ENCODE results near the gene CAB39L. TPM values are rescaled to one million over a fixed set of nuclear protein-coding genes. Genes with fewer than 3 reads are reported as not detected.

Gene CAB39L
- total RNA-seq, 1 experiment from 2014 or later, result 6.2 TPM

DNA sequence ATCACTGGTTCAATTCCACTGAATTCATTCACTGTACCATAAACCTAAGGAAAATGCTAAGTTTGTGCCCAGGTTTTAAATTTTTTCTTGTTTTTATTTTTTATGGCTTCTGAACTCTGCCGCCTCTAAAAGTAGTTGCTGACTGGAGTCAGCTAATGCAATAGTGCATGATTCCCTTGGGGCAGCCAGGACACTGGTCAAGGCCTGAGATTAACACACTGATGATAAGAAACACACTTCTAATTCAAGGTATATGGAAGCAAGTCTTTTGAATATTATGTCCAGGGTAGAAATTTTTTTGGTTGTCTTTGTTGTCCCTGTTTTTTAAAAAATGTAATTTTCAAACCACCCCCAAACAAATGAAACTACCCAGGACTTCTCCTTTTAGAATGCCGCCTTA is 123.9 kb downstream of the CAB39L start:
- CTCF ChIA-PET, result no interaction called here
- POLR2A ChIA-PET, result no interaction called here
- BruUV-seq (replicated peaks), result no TSS peak
- Mint-ChIP-seq H3K4me1 (ENCODE audit: insufficient read depth, unreplicated experiment) (no peaks in the 10 kb centered on the region), H3K36me3 (ENCODE audit: insufficient read depth, unreplicated experiment) (no peaks in the 10 kb centered on the region), H3K9me3 (ENCODE audit: unreplicated experiment) (no peaks in the 10 kb centered on the region), H3K27ac (ENCODE audit: low read depth, unreplicated experiment) (no peak overlapping the region), H3K27me3 (ENCODE audit: insufficient read depth, unreplicated experiment) (no peaks in the 10 kb centered on the region), H3K4me3 (ENCODE audit: unreplicated experiment) (no peak overlapping the region)
- intact Hi-C loops (cut with micrococcal nuclease), result no loop called here
- TF ChIP-seq, protein P1, sequence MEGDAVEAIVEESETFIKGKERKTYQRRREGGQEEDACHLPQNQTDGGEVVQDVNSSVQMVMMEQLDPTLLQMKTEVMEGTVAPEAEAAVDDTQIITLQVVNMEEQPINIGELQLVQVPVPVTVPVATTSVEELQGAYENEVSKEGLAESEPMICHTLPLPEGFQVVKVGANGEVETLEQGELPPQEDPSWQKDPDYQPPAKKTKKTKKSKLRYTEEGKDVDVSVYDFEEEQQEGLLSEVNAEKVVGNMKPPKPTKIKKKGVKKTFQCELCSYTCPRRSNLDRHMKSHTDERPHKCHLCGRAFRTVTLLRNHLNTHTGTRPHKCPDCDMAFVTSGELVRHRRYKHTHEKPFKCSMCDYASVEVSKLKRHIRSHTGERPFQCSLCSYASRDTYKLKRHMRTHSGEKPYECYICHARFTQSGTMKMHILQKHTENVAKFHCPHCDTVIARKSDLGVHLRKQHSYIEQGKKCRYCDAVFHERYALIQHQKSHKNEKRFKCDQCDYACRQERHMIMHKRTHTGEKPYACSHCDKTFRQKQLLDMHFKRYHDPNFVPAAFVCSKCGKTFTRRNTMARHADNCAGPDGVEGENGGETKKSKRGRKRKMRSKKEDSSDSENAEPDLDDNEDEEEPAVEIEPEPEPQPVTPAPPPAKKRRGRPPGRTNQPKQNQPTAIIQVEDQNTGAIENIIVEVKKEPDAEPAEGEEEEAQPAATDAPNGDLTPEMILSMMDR (IDR thresholded peaks at IDR 0.05; ENCODE audit: unreplicated experiment), result no peak
- no peak for DNase-seq (ENCODE audit: unreplicated experiment)

DNA sequence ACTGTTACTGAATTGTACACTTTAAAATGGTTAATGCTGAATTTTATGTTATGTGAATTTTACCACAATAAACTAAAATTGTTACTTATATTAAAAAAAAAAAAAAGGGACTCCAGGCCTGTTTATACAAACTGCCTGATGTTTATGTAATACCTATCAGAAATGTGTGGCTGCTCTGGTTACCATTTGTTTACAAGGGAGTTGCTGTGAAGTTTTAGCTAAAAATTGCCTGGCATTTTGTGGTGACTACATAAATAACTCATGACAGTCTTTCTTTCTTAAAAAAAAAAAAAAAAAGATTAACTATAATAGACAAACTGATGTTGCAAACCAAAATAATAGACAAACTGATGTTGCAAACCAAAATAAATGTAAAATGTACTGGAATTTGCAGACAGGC is 124.3 kb downstream of the CAB39L start:
- CTCF ChIA-PET, result no interaction called here
- TF ChIP-seq, protein P1 (IDR thresholded peaks at IDR 0.05; ENCODE audit: unreplicated experiment), result no peak
- intact Hi-C loops (cut with micrococcal nuclease), result no loop called here
- no peak overlapping the region for H3K4me3 Mint-ChIP-seq (ENCODE audit: unreplicated experiment)
- no peak for DNase-seq (ENCODE audit: unreplicated experiment)
- H3K27ac Mint-ChIP-seq (ENCODE audit: low read depth, unreplicated experiment), result no peak overlapping the region
- POLR2A ChIA-PET, result no interaction called here
- no TSS peak for BruUV-seq (replicated peaks)
- H3K27me3 Mint-ChIP-seq (ENCODE audit: insufficient read depth, unreplicated experiment), result no peaks in the 10 kb centered on the region
- H3K9me3 Mint-ChIP-seq (ENCODE audit: unreplicated experiment), result no peaks in the 10 kb centered on the region
- no peaks in the 10 kb centered on the region for H3K4me1 Mint-ChIP-seq (ENCODE audit: insufficient read depth, unreplicated experiment)
- no peaks in the 10 kb centered on the region for H3K36me3 Mint-ChIP-seq (ENCODE audit: insufficient read depth, unreplicated experiment)

DNA sequence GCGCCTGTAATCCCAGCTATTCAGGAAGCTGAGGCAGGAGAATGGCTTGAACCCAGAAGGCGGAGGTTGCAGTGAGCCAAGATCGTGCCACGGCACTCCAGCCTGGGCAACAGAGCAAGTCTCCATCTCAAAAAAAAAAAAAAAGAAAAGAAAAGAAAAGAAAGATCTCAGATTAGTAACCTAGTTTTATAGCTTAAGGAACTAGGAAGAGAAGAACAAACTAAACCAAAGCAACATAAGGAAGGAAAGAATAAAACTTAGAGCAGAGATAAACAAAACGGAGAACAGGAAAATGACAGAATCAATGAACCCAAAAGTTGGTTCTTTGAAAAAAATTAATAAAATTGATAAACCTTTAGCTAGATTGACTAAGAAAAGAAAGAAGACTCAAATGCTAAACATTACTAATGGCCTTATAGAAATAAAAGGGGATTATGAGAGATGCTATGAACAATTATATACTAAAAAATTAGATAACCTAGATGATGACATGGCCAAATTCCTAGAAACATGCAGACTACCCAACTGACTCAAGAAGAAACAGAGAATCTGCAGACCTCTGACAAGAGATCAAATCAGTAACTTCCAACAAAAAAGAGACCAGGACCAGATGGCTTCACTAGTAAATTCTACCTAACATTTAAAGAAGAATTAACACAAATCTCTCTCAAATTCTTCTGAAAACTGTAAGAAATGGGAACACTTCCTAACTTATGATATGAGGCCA is 127.9 kb downstream of the CAB39L start:
- no peak overlapping the region for H3K27ac Mint-ChIP-seq (ENCODE audit: low read depth, unreplicated experiment)

DNA sequence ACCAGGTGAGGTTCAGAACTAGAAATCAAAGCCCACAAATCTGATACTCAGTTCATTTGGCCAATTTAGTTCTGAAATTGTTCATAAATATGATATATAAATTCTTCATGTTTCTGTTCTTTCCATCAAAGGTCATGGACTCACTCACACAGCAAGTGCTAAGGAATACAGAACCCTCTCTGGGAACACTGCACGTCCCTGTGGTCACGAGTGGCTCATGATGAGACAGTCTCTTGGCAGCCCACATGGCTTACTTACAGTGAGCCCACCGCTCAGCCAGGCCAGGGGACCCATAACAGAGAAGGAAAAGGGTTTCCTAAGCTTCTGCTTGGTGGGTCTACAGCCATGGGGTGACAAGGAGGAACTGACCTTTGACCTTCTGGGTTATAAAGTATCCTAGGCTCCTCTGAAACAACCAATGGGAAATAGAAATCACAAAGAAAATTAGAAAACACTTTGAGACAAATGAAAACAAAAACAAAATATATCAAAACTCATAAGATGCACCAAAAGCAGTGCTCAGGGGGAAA is 128.8 kb downstream of the CAB39L start:
- intact Hi-C loops (cut with micrococcal nuclease), result no loop called here
- POLR2A ChIA-PET, result interaction anchor here (0.6 kb wide), 1 partner anchor 53 kb away, joined by 3 read pairs; no protein-coding TSS in a partner anchor

More for the DNA sequence above, 127.9 kb downstream of the CAB39L start:
- Mint-ChIP-seq H3K36me3 (ENCODE audit: insufficient read depth, unreplicated experiment) (no peaks in the 10 kb centered on the region), H3K27me3 (ENCODE audit: insufficient read depth, unreplicated experiment) (no peaks in the 10 kb centered on the region), H3K4me1 (ENCODE audit: insufficient read depth, unreplicated experiment) (peaks cover 11% of the 10 kb centered on the region), H3K9me3 (ENCODE audit: unreplicated experiment) (no peaks in the 10 kb centered on the region), H3K4me3 (ENCODE audit: unreplicated experiment) (no peak overlapping the region)
- BruUV-seq (replicated peaks), result no TSS peak
- intact Hi-C loops (cut with micrococcal nuclease), result no loop called here
- CTCF ChIA-PET, result interaction anchor here (1.0 kb wide), 1 partner anchor 127 kb away, joined by 3 read pairs; no protein-coding TSS in a partner anchor
- DNase-seq (ENCODE audit: unreplicated experiment), result no peak
- POLR2A ChIA-PET, result interaction anchor here (0.6 kb wide), 1 partner anchor 52 kb away, joined by 3 read pairs; no protein-coding TSS in a partner anchor
- TF ChIP-seq, protein P1 (IDR thresholded peaks at IDR 0.05; ENCODE audit: unreplicated experiment), result no peak

More for the DNA sequence above, 128.8 kb downstream of the CAB39L start:
- BruUV-seq (replicated peaks), result no TSS peak
- Mint-ChIP-seq H3K27ac (ENCODE audit: low read depth, unreplicated experiment) (no peak overlapping the region), H3K36me3 (ENCODE audit: insufficient read depth, unreplicated experiment) (no peaks in the 10 kb centered on the region), H3K4me1 (ENCODE audit: insufficient read depth, unreplicated experiment) (peaks cover 11% of the 10 kb centered on the region), H3K4me3 (ENCODE audit: unreplicated experiment) (no peak overlapping the region), H3K9me3 (ENCODE audit: unreplicated experiment) (no peaks in the 10 kb centered on the region), H3K27me3 (ENCODE audit: insufficient read depth, unreplicated experiment) (no peaks in the 10 kb centered on the region)
- CTCF ChIA-PET, result interaction anchor here (0.6 to 1.5 kb wide), 5 partner anchors 8 to 292 kb away, joined by 3 to 5 read pairs (median 3); no protein-coding TSS in a partner anchor
- TF ChIP-seq, protein P1 (IDR thresholded peaks at IDR 0.05; ENCODE audit: unreplicated experiment), result no peak
- DNase-seq (ENCODE audit: unreplicated experiment), result no peak
